Measurements from ENCODE around the gene MRPS33. TPM values are rescaled to one million over a fixed set of nuclear protein-coding genes. Genes with fewer than 3 reads are reported as not detected.

MRPS33 gene
- total and polyA plus RNA-seq, 12 donors: 71.7 to 151 (median 128) TPM

DNA sequence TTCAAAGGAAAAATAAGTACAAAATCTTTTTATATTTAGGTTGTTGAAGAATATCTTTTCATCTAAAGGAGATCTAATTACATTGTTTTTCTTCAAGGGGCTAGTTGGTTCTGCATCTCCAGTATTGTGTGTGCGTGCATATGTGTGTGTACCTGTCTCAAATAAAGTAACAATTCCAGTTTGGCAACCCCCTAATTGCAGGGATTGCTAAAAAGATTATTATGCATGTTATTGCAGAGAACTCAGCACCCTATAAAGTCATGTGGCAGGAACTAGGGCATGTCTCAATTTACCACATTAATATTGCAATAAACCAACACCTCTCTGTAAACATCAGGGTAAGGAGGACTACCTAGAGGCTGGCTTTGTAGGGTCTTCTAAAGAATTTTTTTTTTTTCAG lies 37.0 kb downstream of the MRPS33 start:
- Histone ChIP-seq H3K36me3 (no peaks in the 10 kb centered on the region), H3K4me3 (no peak overlapping the region), H3K27ac (no peak overlapping the region), H3K27me3 (peaks cover 0 to 5% (median 0%) of the 10 kb centered on the region in 7 donors), H3K9me3 (no peaks in the 10 kb centered on the region), H3K4me1 (no peaks in the 10 kb centered on the region)
- no peak for ATAC-seq
- TF ChIP-seq, protein P1, sequence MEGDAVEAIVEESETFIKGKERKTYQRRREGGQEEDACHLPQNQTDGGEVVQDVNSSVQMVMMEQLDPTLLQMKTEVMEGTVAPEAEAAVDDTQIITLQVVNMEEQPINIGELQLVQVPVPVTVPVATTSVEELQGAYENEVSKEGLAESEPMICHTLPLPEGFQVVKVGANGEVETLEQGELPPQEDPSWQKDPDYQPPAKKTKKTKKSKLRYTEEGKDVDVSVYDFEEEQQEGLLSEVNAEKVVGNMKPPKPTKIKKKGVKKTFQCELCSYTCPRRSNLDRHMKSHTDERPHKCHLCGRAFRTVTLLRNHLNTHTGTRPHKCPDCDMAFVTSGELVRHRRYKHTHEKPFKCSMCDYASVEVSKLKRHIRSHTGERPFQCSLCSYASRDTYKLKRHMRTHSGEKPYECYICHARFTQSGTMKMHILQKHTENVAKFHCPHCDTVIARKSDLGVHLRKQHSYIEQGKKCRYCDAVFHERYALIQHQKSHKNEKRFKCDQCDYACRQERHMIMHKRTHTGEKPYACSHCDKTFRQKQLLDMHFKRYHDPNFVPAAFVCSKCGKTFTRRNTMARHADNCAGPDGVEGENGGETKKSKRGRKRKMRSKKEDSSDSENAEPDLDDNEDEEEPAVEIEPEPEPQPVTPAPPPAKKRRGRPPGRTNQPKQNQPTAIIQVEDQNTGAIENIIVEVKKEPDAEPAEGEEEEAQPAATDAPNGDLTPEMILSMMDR (IDR thresholded peaks at IDR 0.05): no peak
- no peak for DNase-seq
- intact Hi-C loops (cut with DNase I): no loop called here
- WGBS, 2 donors: 84 to 88% methylated on average over 1 of the region's 1 CpG

DNA sequence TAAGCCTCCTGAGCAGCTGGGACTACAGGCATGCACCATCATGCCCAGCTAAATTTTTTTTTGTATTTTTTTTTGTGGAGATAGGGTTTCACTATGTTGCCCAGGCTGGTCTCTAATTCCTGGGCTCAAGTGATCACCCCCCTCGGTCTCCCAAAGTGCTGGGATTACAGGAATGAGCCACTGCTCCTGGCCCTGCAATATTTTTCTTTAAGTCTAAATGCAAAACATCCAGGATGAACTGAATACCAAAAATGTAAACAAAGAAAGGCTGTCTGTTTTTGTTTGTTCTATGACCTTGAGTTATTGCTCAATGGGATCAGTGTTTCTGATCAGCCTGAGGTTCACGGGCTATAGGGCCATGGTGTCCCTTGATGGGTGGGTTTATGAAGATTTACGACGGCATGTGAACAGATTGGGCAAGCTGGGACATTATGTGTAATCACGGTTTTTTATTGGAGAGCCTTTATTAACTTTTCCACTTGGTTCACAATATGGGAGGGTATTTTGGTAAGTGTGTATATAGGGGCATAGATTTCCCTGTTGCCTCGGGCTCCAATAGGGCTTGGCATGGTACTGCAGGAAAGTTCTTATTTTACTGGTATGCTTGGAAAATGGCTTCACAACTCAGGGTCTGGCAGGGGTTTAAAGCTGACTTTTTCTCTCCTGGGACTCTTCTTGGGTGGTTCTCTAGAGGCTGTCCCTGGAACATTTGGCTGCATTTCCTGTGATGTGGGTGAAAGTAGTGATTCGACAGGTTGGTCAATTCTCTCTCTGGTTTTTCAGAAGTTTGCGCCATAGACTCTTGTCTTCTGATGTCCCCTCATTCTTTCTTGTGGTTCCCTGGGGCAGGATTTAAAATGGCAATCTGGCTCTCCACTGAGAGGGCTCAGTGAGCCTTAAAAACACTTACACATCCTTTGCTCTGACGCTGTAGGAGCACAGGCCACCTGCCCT lies 41.6 kb downstream of the MRPS33 start:
- TF ChIP-seq, protein P1 (IDR thresholded peaks at IDR 0.05): no peak
- no peaks in the 10 kb centered on the region for H3K9me3 ChIP-seq
- intact Hi-C loops (cut with DNase I): no loop called here
- H3K27me3 ChIP-seq: no peaks in the 10 kb centered on the region
- ATAC-seq: no peak
- H3K27ac ChIP-seq: no peak overlapping the region
- H3K4me1 ChIP-seq: no peaks in the 10 kb centered on the region
- no peak overlapping the region for H3K4me3 ChIP-seq
- H3K36me3 ChIP-seq: no peaks in the 10 kb centered on the region
- DNase-seq: no peak
- WGBS, 2 donors: 83 to 90% methylated on average over 9 of the region's 9 CpGs

DNA sequence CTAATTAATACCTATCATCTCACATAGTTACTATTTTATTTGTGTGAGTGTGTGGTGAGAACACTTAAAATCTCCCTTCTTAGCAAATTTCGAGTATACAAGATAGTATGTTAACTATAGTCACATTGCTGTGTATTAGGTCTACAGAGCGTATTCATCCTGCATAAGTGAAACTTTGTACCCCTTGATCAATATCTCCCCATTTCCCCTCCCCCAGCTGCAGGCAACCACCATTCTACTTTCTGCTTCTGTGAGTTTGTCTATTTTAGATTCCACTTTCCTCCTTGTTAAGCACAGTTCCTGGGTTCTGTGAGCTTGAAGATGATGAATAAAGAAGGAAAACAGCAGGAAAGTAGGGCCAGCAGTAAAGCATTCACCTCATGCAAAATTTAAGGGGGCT lies 42.4 kb downstream of the MRPS33 start:
- intact Hi-C loops (cut with DNase I): no loop called here
- TF ChIP-seq, protein P1 (IDR thresholded peaks at IDR 0.05): no peak
- Histone ChIP-seq H3K9me3 (no peaks in the 10 kb centered on the region), H3K4me1 (no peaks in the 10 kb centered on the region), H3K27me3 (no peaks in the 10 kb centered on the region), H3K36me3 (no peaks in the 10 kb centered on the region), H3K27ac (no peak overlapping the region), H3K4me3 (no peak overlapping the region)
- ATAC-seq: no peak
- WGBS, 2 donors: 80 to 84% methylated on average over 2 of the region's 2 CpGs
- DNase-seq: no peak

DNA sequence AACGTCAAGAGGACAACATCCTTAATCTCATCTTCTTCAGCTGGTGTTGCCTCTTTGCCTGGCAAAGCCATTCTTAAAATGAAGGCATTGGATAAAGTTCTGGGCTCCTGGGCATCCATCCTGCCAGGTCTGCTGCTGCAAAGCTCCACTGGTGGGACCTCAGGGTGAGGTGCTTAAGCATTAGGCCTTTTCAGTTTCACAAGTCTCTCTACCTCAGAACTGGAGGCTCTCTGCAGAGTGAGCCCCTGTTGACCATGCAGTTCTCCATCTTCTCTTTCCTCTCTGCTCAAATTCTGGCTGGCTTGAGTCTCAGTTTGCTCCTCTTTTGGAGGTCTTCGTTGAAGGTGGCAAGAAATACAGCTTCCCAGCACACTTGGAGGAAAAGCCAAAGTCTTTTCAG lies 47.3 kb downstream of the MRPS33 start:
- no peaks in the 10 kb centered on the region for H3K36me3 ChIP-seq
- H3K27me3 ChIP-seq: no peaks in the 10 kb centered on the region
- DNase-seq (no peak), ATAC-seq (no peak)
- no peak overlapping the region for H3K27ac ChIP-seq
- no peaks in the 10 kb centered on the region for H3K4me1 ChIP-seq
- TF ChIP-seq, protein P1 (IDR thresholded peaks at IDR 0.05): no peak
- intact Hi-C loops (cut with DNase I): loop anchor here in 1 of 10 donors (10.0 kb wide), 1 partner anchor 63 kb away; no protein-coding TSS in a partner anchor
- H3K9me3 ChIP-seq: peaks cover 0 to 5% (median 0%) of the 10 kb centered on the region in 11 donors
- H3K4me3 ChIP-seq: no peak overlapping the region
- WGBS, 2 donors: 59% methylated on average over 2 of the region's 2 CpGs
